Stimulated activated CD8-positive, alpha-beta memory T cell treated with anti-CD3 and anti-CD28 coated beads, Interleukin-7, amount 100 ng/mL, for 24 hours (primary cell): ENCODE results near the gene CCDC57.
"Not testable (repeated sequence)": the region's sequence is repeated elsewhere in the genome, so short reads cannot be mapped to it uniquely, and the experiment has no call there.

ENCODE experiments used
- DNase-seq: peaks from one replicate; pipeline ENCODE4 v3.0.0-alpha.2; 2020; ENCODE audit warnings: low read depth

CCDC57 gene

DNA sequence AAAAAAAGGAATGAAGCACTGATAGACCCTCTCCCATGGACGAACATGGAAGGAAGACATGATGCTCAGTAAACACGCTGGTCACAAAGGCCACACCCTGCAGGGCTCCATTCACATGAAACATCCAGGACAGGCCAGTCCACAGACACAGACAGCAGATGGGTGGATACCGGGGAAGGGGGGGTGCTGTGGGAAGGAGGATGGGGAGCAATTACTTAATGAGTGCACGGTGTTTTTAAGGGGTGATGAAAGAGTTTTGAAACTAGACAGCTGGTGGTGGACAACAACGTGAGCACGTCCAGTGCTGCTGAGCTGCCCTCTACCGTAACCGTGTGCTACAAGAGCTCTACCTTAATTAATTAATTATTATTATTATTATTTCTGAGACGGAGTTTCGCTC, 10.2 kb upstream of the CCDC57 start:
- no peak for DNase-seq

DNA sequence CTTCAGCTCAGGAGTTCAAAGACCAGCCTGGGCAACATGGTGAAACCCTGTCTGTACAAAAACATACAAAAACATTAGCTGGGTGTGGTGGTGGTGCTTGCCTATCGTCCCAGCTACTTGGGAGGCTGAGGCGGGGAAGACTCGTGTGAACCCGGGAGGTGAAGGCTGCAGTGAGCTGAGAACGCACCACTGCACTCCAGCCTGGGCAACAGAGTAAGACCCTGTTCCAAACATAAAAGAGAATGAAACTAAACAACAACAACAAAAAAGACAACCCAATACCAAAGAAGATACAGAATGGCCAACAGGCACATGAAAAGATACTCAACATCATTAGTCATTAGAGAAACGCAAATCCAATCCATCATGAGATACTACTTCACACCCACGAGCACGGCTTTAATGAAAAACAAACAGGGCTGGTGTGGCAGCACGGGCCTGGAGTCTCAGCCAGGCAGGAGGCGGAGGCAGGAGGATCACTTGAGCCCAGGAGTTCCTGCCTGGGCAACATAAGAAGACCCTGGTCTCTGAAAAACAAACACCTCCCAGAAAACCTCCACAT, 8.8 kb upstream of the CCDC57 start:
- no peak for DNase-seq

DNA sequence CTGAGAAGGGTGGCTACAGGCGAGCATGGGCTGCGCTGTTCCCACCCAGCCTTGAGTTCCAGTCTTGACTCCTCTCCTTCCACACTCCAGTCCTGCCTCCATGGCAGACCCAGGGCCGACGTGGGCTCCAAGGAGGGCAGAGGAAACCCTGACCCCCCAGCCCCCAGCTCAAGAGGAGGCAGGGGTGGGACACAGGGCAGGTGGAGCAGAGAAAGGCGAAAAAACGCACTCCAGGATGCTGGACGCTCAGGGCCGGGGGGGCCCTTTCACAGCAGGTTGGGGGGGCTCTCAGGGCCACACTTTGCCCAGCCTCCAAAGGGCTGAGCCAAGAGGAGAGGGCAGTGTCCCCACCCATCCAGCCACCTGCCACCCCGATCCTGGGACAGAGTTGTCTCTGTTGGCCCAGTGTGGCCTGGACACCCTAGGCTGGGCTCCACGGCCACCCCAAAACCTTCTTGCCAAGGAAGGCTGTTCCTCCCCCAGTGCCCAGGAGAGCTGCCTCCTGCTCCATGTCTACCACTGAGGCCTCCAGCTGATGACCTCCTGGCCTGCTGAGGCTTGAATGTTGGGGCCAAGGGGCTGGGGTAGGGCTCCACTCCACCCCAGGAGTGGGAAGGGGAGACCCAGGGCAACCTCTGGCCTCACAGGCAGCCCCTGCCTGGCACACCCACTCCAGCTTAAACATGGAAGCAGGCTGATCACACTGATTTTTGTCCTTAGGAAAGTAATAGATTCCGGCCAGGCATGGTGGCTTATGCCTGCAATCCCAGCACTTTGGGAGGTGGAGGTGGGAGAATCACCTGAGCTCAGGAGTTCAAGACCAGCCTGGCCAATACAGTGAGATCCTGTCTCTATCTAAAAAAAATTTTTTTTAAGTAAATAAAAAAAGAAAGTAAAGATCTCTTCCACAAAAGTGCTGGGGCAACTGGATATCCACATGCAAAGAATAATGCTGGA, 7.4 kb upstream of the CCDC57 start:
- no peak for DNase-seq

DNA sequence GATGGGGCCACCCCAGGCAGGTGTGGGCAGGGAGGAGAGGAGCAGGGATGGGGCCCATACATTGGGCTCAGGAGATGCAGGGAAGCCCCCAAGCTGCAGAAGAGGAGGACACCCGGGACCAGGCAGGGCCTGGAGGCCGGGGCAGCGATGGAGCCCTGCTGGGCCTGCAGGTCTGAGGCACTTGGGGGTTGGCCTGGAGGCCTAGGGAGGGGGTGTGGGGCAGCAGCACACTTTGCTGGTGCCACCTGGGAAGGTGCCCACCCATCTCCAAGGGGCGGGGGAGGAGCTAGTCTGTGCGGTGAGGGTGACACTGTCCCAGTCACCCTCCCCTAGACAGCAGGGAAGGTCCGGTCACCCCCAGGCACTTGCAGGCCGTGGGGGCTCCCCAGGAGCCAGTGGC, 6.4 kb upstream of the CCDC57 start:
- no peak for DNase-seq

DNA sequence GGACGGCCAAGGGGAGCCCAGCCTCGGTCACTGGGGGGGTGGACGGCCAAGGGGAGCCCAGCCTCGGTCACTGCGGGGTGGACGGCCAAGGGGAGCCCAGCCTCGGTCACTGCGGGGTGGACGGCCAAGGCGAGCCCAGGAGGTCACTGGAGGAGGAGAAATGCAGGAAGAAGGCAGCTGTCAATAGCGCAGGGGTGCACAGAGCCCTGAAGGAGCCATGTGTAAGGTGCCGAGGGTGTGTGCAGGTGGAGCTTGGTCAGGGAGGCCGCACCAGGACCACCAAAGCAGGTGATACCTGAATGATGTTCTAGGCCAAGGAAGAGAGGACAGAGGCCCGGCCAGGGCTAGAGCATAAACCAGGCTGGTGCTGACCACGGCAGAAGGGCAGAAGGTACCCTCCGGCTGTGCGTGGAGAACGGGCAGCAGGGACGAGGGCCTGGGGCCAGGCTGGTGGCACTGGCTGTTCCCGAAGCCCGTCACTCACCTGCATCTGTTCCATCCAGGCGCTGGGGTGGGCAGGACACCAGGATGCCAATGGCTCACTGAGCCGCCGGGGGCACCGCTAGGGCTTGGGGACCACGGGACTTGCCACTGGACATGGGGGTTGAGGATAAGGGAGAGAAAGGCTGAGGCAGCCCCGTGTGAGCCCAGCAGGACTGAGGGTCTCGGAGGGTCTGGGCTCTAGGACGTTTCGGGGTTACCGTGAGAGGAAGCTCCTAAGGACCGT, 5.9 kb upstream of the CCDC57 start:
- no peak for DNase-seq

DNA sequence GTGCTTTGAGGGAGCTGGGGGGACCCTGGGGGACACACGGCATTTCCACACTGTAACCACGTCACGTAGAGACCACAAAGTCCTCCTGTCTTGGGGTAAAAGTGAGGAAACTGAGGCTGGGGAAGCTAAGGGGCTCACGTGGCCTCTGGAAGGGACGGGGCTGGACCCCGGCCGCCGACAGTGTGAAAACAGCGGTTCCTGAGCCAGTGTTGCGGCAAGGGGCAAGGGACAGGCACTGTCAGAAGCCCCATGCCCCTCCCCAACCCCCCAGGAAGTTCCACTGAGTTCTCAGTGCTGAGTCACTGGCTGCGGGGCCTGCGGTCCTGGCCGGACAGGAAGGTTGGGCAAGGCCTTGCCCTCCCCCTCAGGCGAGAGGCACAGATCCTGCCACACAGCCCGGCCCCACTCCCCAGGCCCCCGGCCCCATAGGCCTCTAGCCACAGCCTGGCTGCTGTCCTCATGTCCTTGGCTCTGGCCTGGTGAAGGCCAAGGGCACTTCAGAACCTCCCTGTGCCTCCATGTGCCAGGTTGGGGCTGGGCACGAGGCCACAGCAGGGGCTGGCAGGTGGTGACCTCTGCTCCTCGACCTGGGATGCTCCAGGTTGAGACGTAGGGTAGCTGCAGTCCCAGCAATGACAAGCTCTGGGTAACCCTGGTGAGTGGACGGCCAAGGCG, 5.0 kb upstream of the CCDC57 start:
- no peak for DNase-seq

DNA sequence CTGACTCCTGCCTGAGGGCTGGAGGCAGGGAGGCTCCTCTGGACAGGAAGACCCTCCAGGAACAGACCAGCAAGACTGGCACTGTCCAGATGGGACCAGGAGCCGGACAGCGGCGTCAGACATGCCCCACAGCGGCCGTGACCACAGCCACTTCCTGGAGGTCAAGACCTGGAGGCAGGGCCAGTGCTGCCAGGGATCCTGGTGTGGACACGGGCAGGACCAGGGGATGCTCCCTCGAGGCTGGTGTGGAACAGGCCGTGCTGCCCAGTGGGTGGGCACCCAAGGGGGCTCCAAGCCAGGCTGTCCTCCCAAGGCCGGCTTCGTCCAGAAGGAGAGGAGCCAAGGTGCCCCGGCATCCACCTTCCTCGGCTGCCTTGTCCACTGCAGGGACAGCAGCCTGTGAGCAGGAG, 4.5 kb upstream of the CCDC57 start:
- no peak for DNase-seq

DNA sequence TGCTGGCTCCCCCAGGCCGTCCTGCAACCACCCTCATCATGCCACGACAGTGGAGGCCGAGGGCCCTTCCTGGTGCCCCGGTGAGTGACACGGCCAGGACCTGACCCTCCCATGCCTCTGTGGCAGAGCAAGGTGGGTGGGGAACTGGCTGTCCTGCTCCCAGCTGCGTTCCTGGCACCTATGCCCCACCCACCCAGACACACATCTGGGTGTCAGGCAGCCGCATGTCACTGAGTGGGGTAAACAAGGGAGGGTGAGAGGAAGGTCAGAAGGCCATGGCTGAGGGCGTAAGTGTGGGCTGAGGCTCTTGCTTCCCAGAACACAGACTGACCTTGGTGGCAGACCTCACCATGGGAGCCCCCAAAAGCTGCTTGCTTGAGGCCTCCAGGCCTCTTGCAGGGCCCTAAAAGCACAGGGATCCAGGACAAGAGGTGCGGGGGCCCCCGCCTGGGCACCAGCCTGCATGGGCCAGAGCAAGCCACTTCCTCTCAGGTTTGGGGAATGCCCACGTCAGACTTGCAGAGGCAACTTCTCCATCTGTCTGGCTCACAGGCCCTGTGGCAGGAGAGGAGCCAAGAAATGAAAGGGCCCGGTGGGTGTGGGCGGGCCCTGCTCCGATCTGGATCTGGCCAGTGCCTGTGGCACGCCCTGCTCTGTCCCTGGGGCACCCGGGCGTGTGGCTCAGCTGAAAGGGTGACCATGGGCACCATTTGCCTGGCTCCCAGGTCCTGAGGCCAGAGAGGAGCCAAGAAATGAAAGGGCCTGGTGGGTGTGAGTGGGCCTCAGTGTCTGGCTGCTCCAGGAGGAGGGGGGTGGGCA, 3.9 kb upstream of the CCDC57 start:
- DNase-seq, result no peak

DNA sequence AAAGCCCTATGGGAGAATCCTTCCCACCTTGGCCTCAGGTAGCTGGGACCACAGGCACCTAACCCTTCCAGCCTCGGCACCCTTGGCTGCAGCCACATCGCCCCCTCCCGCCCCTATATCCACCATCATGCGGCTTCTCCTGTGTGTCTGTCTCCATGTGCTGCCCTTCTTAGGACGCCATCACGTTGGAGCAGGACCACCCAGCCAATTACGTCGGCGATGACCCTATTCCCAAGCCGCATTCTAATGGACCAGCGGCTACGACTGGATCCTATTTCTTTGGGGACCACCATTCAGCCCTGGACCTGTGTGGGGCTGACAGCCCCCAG, 3.3 kb upstream of the CCDC57 start:
- DNase-seq, result no peak

DNA sequence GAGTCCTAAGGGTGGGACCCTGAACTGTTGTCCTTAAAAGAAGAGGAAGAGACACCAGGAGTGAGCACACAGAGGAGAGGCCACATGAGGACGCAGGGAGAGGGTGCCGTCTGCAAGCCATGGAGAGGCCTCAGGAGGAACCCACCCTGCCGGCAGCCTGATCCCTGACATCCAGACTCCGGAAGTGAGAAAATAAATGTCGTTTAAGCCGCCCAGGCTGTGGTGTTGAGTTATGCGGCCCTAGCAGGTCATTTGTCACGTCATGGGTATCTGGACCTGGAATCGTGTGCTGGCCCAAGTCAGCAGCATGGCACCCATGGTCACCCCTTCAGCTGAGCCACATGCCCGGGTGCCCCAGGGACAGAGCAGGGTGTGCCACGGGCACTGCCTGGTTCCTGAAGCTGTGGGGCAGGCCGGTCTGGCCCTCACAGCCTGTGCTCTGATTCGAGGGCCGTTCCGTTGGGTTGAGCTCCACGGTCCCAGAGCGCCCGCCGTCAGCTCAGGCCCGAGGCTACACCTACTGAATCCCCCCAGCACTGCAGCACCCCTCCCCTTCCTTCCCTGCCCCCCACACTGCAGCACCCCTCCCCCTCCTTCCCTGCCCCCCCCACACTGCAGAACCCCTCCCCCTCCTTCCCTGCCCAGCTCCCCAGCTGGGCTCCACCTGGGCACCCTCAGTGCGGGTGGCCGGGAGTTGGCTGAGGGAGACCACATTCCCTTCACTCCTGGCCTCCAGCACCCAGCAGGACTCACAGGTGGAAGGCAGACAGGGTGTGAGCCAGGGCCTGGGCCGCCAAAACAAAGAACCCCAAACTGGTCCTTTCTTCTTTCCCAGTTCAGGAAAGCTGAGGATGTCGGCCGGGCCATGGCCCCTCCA, 2.7 kb upstream of the CCDC57 start:
- DNase-seq, result no peak

DNA sequence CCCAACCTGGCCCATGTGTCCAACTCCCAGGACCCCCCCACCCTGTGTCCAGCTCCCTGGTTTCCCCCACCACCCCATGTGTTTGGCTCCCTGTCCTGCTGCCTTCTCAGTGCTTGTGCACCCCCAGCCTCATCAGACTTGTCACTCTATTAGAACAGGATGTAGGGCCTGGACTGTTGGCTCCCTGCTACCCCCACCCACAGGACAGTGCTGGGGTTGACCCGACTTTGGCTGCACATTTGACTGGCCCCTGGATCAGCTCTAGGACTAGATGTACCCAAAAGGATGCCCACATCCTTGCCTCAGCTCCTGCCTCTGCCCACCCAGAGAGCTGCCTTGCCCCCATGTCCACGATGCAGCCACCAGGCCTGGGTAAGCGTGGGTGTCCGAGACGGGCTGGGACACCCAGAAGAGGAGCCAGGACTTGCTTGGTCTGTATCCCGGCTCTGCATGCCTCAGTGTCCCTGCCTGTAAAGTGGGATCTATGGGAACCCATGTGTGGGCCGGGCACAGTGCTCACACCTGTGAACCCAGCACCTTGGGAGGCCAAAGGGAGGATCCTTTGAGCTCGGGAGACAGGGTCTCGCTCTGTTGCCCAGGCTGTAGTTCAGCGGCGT, 1.5 kb upstream of the CCDC57 start:
- DNase-seq, result no peak

DNA sequence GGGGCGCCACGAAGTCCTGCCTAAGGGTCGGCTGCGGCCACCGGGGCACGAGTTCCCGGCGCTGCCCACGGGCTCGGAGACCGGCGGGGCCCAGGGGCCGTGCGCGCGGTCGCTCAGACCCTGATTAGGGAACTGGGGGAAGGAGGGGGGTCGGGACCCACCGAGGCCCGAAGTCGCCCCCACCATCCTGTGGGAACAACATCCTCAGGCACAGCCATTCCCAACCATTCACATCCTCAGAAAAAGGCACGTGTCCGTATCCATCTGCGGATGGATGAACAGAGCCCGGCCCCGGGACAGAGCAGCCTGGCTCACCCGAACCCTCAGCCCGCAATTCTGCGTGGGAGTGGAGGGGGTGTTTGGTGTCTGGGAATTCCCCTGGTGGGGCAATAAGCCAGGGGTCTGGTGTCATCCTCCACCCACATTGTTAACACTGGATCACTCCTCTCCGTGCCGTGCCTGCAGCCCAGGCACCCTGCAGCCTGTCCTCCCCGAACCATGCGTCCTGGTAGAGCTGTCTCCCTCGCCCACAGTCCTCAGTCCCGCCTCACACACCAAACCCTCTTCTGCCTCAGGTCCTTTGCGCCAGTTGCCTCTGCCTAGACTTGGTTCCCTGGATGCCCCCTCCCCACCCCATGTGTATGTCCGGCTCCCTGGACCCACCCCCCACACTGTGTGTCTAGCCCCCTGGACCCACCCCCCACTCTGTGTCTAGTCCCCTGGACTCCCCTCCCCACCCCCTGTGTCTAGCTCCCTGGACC, 789 bp upstream of the CCDC57 start:
- DNase-seq, result no peak

DNA sequence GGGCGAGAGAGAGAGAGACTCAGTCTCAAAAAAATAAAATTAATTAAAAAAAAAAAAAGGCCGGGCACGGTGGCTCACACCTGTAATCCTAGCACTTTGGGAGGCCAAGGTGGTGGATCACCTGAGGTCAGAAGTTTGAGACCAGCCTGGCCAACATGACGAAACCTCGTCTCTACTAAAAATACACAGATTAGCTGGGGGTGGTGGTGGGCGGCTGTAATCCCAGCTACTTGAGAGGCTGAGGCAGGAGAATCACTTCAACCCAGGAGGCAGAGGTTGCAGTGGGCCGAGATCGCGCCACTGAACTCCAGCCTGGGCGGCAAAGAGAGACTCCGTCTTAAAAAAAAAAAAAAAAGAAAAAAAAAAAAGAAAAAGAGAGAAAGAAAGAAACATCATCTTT, 2.0 kb downstream of the CCDC57 start:
- DNase-seq, result not testable (repeated sequence)

DNA sequence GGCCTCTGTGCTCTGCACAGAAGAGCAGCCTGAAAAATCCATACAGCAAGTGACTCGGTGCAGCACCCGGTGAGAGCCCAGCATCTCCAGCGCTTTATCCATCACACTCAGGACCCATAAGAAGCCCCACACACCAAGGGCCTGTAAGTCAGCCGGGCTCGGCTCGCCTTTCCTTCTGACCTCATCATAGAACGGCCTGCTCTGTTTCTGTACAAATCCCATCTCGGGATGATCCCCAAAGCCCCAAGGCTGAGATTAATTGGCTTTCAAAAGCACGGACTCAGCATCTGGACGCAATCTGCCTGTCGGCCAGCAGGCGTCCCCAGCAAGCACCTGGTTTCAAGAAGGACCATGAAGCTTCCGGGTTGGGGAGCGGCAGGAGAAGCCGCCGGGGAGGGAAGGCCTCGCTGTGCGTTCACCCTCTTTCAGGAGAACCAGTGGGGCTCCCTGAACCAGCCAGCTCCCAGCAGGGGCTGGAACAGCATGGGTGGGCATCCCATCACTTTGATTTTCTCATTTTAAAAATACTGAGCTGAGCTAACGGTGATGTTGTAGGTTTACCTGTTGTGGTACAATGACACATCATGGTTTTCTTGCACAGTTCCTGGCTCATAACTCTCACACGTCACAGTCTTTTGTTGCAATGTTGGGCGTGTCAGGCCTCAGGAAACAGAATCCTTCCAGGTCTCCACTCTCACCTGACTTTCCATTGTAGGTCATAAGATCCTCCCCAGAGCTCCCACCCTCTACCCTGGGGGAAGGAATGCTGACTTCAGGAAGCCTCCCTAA, 6.7 kb downstream of the CCDC57 start:
- no peak for DNase-seq

DNA sequence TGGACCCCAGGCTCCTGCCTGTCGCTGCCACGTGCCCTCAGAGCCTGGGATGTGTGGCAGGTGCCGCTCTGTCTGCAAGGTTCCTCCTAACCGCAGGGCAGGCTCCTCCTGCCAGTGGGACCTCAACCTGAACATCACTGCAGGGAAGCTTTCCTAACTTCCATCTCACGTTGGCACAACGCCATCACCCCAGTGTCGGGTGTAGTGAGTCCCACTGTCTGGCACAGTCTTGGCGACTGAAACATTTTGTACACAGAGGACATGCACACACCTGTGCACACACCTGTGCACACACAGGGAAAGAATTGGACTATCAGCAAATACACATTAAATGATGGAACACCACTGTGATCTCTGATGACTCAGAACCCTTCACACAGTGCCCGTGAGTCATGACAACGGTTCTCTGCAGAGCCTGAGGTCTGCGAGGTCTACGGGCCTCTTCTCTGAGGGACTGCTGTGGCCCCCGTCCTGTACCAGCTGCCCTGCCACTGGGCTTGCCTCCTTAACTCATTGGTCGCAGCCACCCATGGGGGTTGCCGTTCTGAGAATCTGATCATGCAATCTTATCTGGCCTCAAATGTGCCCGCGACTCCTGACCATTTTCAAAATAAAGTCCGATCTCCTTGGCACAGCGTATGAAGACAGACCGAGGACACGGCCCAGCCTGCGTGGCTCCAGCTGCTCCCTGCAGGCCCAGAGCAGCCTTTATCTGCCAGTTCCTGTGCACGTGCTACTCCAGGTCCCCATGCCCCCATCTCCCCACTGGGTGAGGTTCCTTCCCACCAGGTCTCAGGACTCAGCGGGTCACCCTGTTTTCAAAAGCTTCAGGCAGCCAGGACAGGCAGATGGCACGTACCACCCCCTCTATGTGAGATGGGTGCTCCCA, 7.6 kb downstream of the CCDC57 start:
- no peak for DNase-seq

DNA sequence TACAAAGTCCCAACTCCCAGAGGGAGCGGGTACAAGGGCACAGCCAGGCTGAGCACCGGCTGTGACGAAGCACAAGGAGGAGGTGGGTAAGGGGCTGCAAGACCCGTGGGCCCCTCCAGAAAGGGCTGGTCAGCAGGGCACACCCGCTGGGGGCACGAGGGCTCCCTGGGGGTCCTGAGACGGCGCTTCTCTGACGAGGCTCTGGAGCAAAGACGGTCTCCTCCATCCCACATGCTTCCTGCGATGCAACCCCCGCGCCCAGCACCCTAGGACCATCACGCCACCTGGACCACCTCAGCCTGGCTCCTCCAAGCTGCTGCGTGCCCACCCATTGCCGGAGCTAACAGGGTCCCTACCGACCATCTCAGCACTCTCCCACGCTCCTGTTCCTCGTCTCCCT, 8.7 kb downstream of the CCDC57 start:
- no peak for DNase-seq

DNA sequence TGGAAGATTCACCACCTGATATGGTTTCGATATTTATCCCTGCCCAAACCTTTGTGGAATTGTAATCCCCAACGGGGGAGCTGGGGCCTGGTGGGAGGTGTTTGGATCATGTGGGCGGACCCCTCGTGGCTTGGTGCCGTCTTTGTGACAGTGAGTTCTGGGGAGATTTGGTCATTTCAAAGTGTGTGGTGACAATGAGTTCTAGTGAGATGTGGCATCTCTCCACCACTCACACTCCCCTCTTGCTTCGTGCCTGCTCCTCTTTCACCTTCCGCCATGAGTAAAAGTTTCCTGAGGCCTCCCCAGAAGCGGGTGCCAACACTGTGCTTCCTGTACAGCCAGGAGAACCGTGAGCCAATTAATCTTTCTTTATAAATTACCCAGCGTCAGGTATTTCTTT, 9.7 kb downstream of the CCDC57 start:
- DNase-seq, result no peak

DNA sequence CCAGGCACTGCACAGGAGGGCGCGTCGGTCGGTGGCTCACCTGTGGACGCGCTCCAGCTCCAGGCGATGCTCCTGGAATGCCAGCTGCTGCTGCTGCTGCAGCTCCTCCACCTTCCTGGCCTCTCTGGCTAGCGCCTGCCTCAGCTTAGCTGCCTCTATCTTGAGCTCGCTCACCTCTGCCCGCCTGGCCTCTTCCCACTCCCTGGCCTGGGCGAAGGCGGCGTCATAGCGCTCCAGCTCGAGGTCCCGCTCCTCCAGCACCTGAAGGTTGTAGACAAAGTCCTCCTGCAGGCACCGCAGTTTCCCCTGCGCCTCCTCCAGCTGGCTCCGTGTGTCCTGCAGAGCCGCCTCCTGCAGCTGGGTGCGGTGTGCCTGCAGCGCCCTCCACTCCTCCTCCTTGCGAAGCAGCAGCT, 11.1 kb downstream of the CCDC57 start:
- DNase-seq, result no peak
